PC-3 (cell line): Measurements from ENCODE around the gene THSD7A. TPM values are rescaled to one million over a fixed set of nuclear protein-coding genes. Genes with fewer than 3 reads are reported as not detected.

ENCODE experiments used
- ATAC-seq: fragments of 200-7000 bp; cut with Tn5 transposase; 2 replicates; pipeline ENCODE4 v1.9.1; 2020; ENCODE audit warnings: mild to moderate bottlenecking, moderate library complexity
- BruUV-seq: library from RNA; stranded (reverse); fragments of 400-500 nt; replicated peaks from 2 replicates; lab custom pipeline; 2021; lab: Mats Ljungman, UMichigan
- CTCF ChIA-PET: fragments of 300-600 bp; sonication (Branson Sonifier 250); formaldehyde crosslinking; loops from one replicate; lab custom pipeline; 2022; ENCODE audit warnings: antibody characterized with exemption; lab: Charles Lee
- POLR2A ChIA-PET: fragments of 300-600 bp; sonication (Branson Sonifier 250); formaldehyde crosslinking; loops from one replicate; lab custom pipeline; 2022; ENCODE audit warnings: antibody characterized with exemption; ENCODE audit not compliant: unreplicated experiment; lab: Charles Lee
- DNase-seq: peaks from one replicate; pipeline ENCODE4 v3.0.0-alpha.2; 2015
- H2AFZ ChIP-seq: fragments of 300-600 bp; sonication (generic); 2 replicates; pipeline ENCODE4 v1.6.0; 2016; ENCODE audit warnings: antibody characterized with exemption, low read length
- H3F3A ChIP-seq: fragments of 300-600 bp; sonication (generic); one replicate; pipeline ENCODE4 v1.6.0; 2017; ENCODE audit warnings: antibody characterized with exemption, low read length, control low read depth, mild to moderate bottlenecking; ENCODE audit not compliant: unreplicated experiment
- H3K27ac ChIP-seq: fragments of 300-600 bp; sonication (generic); 2 replicates; pipeline ENCODE4 v1.5.1; 2016; ENCODE audit warnings: mild to moderate bottlenecking, low read length
- H3K27me3 ChIP-seq: fragments of 300-600 bp; sonication (generic); 2 replicates; pipeline ENCODE4 v1.6.1; 2016; ENCODE audit warnings: low read length, mixed read lengths
- H3K36me3 ChIP-seq: fragments of 300-600 bp; sonication (generic); 2 replicates; pipeline ENCODE4 v1.6.1; 2016; ENCODE audit warnings: low read depth, mixed run types, low read length, mixed read lengths
- H3K4me1 ChIP-seq: fragments of 300-600 bp; sonication (generic); 2 replicates; pipeline ENCODE4 v1.5.1; 2016; ENCODE audit warnings: low read length; ENCODE audit not compliant: insufficient read depth
- H3K4me2 ChIP-seq: fragments of 300-600 bp; sonication (generic); 2 replicates; pipeline ENCODE4 v1.6.0; 2016; ENCODE audit warnings: low read length
- H3K4me3 ChIP-seq: fragments of 300-600 bp; sonication (generic); 2 replicates; pipeline ENCODE4 v1.5.1; 2016; ENCODE audit warnings: mild to moderate bottlenecking, low read length, mixed read lengths
- H3K79me2 ChIP-seq: fragments of 300-600 bp; sonication (generic); 2 replicates; pipeline ENCODE4 v1.6.1; 2017; ENCODE audit warnings: low read length, mixed read lengths
- H3K9ac ChIP-seq: fragments of 300-600 bp; sonication (generic); 2 replicates; pipeline ENCODE4 v1.6.0; 2016; ENCODE audit warnings: mild to moderate bottlenecking, low read length
- H3K9me2 ChIP-seq: fragments of 300-600 bp; sonication (generic); replicated peaks from 2 replicates; pipeline ENCODE4 v1.6.1; 2016; ENCODE audit warnings: mixed run types, low read length, mixed read lengths
- H3K9me3 ChIP-seq: fragments of 300-600 bp; sonication (generic); 2 replicates; pipeline ENCODE4 v1.6.1; 2016; ENCODE audit warnings: low read length, mixed read lengths
- H4K20me1 ChIP-seq: fragments of 300-600 bp; sonication (generic); 2 replicates; pipeline ENCODE4 v1.6.1; 2016; ENCODE audit warnings: low read length, mixed read lengths
- CTCF ChIP-seq: fragments of 300-600 bp; sonication (generic); conservative IDR thresholded peaks from 2 replicates; pipeline ENCODE4 v1.5.1; 2017; ENCODE audit warnings: antibody characterized with exemption, low read depth, mild to moderate bottlenecking, low read length
- EZH2 ChIP-seq: fragments of 300-600 bp; sonication (generic); IDR thresholded peaks from one replicate; pipeline ENCODE4 v1.6.1; 2017; ENCODE audit warnings: antibody characterized with exemption, mild to moderate bottlenecking, low read length; ENCODE audit not compliant: unreplicated experiment
- EZH2phosphoT487 ChIP-seq: fragments of 300-600 bp; sonication (generic); IDR thresholded peaks from 2 replicates; pipeline ENCODE4 v1.6.1; 2018; ENCODE audit warnings: mild to moderate bottlenecking, antibody characterized with exemption, low read length, borderline replicate concordance
- intact Hi-C: fragments of 100-400 bp; cut with micrococcal nuclease; formaldehyde crosslinking; loops from 2 replicates; pipeline ENCODE4 v1.9.0; 2023
- total RNA-seq: library from RNA; depleted of rRNA; stranded (reverse); fragments of >200 nt; gene quantifications from 2 replicates; pipeline ENCODE4 v1.2.3, GENCODE V29; 2014

Gene THSD7A
- total RNA-seq, 1 experiment from 2014 or later: 0.04 TPM

GRCh38 chr7:11811709-11812108, 20.3 kb downstream of the THSD7A start:
- Histone ChIP-seq H3K4me3 (no peak overlapping the region), H3K36me3 (no peaks in the 10 kb centered on the region), H3K27me3 (no peaks in the 10 kb centered on the region), H3K9ac (no peak overlapping the region), H2AFZ (no peak overlapping the region), H3K4me1 (no peaks in the 10 kb centered on the region), H4K20me1 (no peaks in the 10 kb centered on the region), H3F3A (no peaks in the 10 kb centered on the region), H3K9me2 (no peaks in the 10 kb centered on the region), H3K9me3 (no peaks in the 10 kb centered on the region), H3K79me2 (no peaks in the 10 kb centered on the region), H3K4me2 (no peak overlapping the region), H3K27ac (no peak overlapping the region)
- no peak for DNase-seq
- intact Hi-C loops: no loop called here
- TF ChIP-seq CTCF (no peak), EZH2phosphoT487 (no peak), EZH2 (no peak)
- no peak for ATAC-seq
- no TSS peak for BruUV-seq
- CTCF ChIA-PET: no interaction called here
- POLR2A ChIA-PET: no interaction called here

- Histone ChIP-seq H3K4me1 (no peaks in the 10 kb centered on the region), H3K36me3 (no peaks in the 10 kb centered on the region), H3K27ac (no peak overlapping the region), H2AFZ (no peak overlapping the region), H3K9me2 (no peaks in the 10 kb centered on the region), H3K27me3 (no peaks in the 10 kb centered on the region), H3K79me2 (no peaks in the 10 kb centered on the region), H3K4me2 (no peak overlapping the region), H3K4me3 (no peak overlapping the region), H4K20me1 (no peaks in the 10 kb centered on the region), H3F3A (no peaks in the 10 kb centered on the region), H3K9ac (no peak overlapping the region), H3K9me3 (no peaks in the 10 kb centered on the region)
- ATAC-seq (no peak), DNase-seq (no peak)
- POLR2A ChIA-PET: no interaction called here
- BruUV-seq: no TSS peak
- TF ChIP-seq EZH2: no peak
- TF ChIP-seq CTCF: no peak
- TF ChIP-seq EZH2phosphoT487: no peak
- CTCF ChIA-PET: no interaction called here
- intact Hi-C loops: no loop called here
Measured at GRCh38 chr7:11810043-11810625, 21.9 kb downstream of the THSD7A start.

- Histone ChIP-seq H3K9me2 (no peaks in the 10 kb centered on the region), H3K4me1 (no peaks in the 10 kb centered on the region), H3K27me3 (no peaks in the 10 kb centered on the region), H3K27ac (no peak overlapping the region), H3K79me2 (no peaks in the 10 kb centered on the region), H3F3A (no peaks in the 10 kb centered on the region), H3K4me3 (no peak overlapping the region), H3K9ac (no peak overlapping the region), H3K36me3 (no peaks in the 10 kb centered on the region), H2AFZ (no peak overlapping the region), H4K20me1 (no peaks in the 10 kb centered on the region), H3K4me2 (no peak overlapping the region), H3K9me3 (no peaks in the 10 kb centered on the region)
- intact Hi-C loops: no loop called here
- TF ChIP-seq EZH2phosphoT487: no peak
- TF ChIP-seq CTCF: no peak
- no peak for TF ChIP-seq EZH2
- DNase-seq (no peak), ATAC-seq (no peak)
- BruUV-seq: no TSS peak
- ChIA-PET POLR2A (no interaction called here), CTCF (no interaction called here)
Measured at GRCh38 chr7:11807000-11807399, 25.0 kb downstream of the THSD7A start.
